Keratinocyte (primary cell): ENCODE measurements around the gene DRD1. TPM values are rescaled to one million over a fixed set of nuclear protein-coding genes. Genes with fewer than 3 reads are reported as not detected.

ENCODE experiments used
- DNase-seq: peaks from one replicate; pipeline ENCODE4 v3.0.0-alpha.2; 2011; ENCODE audit warnings: low read depth, missing footprints, low spot score
- FAIRE-seq: peaks from 2 replicates; lab custom pipeline; 2011; peaks lifted over from hg19 to GRCh38; lab: Jason Lieb, UNC
- H2AFZ ChIP-seq: 2 replicates; pipeline ENCODE4 v1.6.0; 2012; ENCODE audit warnings: low read length, control low read depth, inconsistent platforms; ENCODE audit not compliant: control insufficient read depth
- H3K27ac ChIP-seq: 2 replicates; pipeline ENCODE4 v1.5.1; 2011; ENCODE audit warnings: low read length; ENCODE audit not compliant: control insufficient read depth, insufficient read depth
- H3K27me3 ChIP-seq: 3 replicates; pipeline ENCODE4 v1.6.0; 2011; ENCODE audit warnings: low read length; ENCODE audit not compliant: control insufficient read depth, insufficient read depth; ENCODE audit errors: extremely low read depth
- H3K36me3 ChIP-seq, 2 experiments: 2 replicates in 1 of 2; 3 replicates in 1 of 2; pipeline ENCODE4 v1.5.1; 2011; ENCODE audit warnings: low read length in 2 of 2, mild to moderate bottlenecking in 1 of 2; ENCODE audit not compliant: control insufficient read depth in 2 of 2, insufficient read depth in 2 of 2; ENCODE audit errors: extremely low read depth in 1 of 2
- H3K4me1 ChIP-seq: 3 replicates; pipeline ENCODE4 v1.5.1; 2011; ENCODE audit warnings: low read length; ENCODE audit not compliant: control insufficient read depth, insufficient read depth; ENCODE audit errors: extremely low read depth
- H3K4me2 ChIP-seq: 3 replicates; pipeline ENCODE4 v1.6.0; 2011; ENCODE audit warnings: low read depth, low read length; ENCODE audit not compliant: control insufficient read depth, insufficient read depth; ENCODE audit errors: extremely low read depth
- H3K4me3 ChIP-seq, 3 experiments: fragments of 200-600 bp in 1 of 3; sonication (generic) in 1 of 3; 2 replicates in 2 of 3; 3 replicates in 1 of 3; pipeline ENCODE4 v1.5.1; 2011 to 2016; ENCODE audit warnings: low read length in 3 of 3, mild to moderate bottlenecking in 3 of 3, control low read depth in 2 of 3, inconsistent platforms in 1 of 3, low read depth in 1 of 3, mixed read lengths in 1 of 3, mixed run types in 1 of 3, moderate library complexity in 1 of 3; ENCODE audit not compliant: control insufficient read depth in 2 of 3, insufficient read depth in 2 of 3; ENCODE audit errors: extremely low read depth in 1 of 3
- H3K79me2 ChIP-seq: 2 replicates; pipeline ENCODE4 v1.6.0; 2012; ENCODE audit warnings: low read length; ENCODE audit not compliant: control insufficient read depth, insufficient read depth
- H3K9ac ChIP-seq: 3 replicates; pipeline ENCODE4 v1.6.0; 2011; ENCODE audit warnings: low read length; ENCODE audit not compliant: control insufficient read depth, insufficient read depth; ENCODE audit errors: extremely low read depth
- H3K9me1 ChIP-seq: 3 replicates; pipeline ENCODE4 v1.6.0; 2011; ENCODE audit warnings: low read length; ENCODE audit not compliant: control insufficient read depth, insufficient read depth; ENCODE audit errors: extremely low read depth
- H3K9me3 ChIP-seq: 2 replicates; pipeline ENCODE4 v1.5.1; 2012; ENCODE audit warnings: low read depth, low read length; ENCODE audit not compliant: control insufficient read depth
- H4K20me1 ChIP-seq: 3 replicates; pipeline ENCODE4 v1.6.0; 2011; ENCODE audit warnings: low read length; ENCODE audit not compliant: control insufficient read depth, insufficient read depth; ENCODE audit errors: extremely low read depth
- CTCF ChIP-seq, 3 experiments: IDR thresholded peaks in 1 of 3; conservative IDR thresholded peaks in 1 of 3; optimal IDR thresholded peaks in 1 of 3; 2 replicates in 2 of 3; 3 replicates in 1 of 3; pipeline versions ENCODE3 to v1.5.1; 2011; ENCODE audit warnings: low read length in 3 of 3, mild to moderate bottlenecking in 3 of 3, moderate library complexity in 2 of 3, control low read depth in 1 of 3, inconsistent platforms in 1 of 3; ENCODE audit not compliant: insufficient read depth in 2 of 3; ENCODE audit errors: extremely low read depth in 1 of 3
- EZH2 ChIP-seq: IDR thresholded peaks from one replicate; pipeline ENCODE4 v1.6.1; 2012; ENCODE audit warnings: inconsistent platforms, mild to moderate bottlenecking, low read length, moderate library complexity
- dilution Hi-C: fragments of 300-500 bp; cut with MboI; formaldehyde crosslinking; loops from one replicate; pipeline ENCODE4 v1.7.0; 2020; ENCODE audit warnings: low sequenced_read_pairs; ENCODE audit not compliant: extremely low pct_ligation_motif_present
- polyA minus RNA-seq, 3 experiments: library from RNA; depleted of rRNA, polyadenylated mRNA; stranded (reverse); fragments of >200 nt; gene quantifications; 1 replicate in 1 of 3; 2 replicates in 1 of 3; 3 replicates in 1 of 3; pipeline ENCODE4 v1.2.3, GENCODE V29; 2011
- polyA plus RNA-seq, 5 experiments: library from polyadenylated mRNA; depleted of rRNA in 3 of 5; stranded (reverse) in 3 of 5; stranded (forward) in 1 of 5; unstranded in 1 of 5; fragments of >200 nt; gene quantifications; 1 replicate in 1 of 5; 2 replicates in 3 of 5; 3 replicates in 1 of 5; pipeline versions ENCODE4 v1.2.1 to v1.2.3, GENCODE V29; 2011 to 2012; ENCODE audit warnings: missing spikeins in 2 of 5, low read depth in 1 of 5, low replicate concordance in 1 of 5

Gene DRD1
- polyA plus RNA-seq (0.01 TPM in 1 of 3 replicates, not detected in the others), polyA minus RNA-seq (not detected in 3 replicates)
- polyA plus RNA-seq (2011; ENCODE audit: low read depth): not detected
- not detected in 2 replicates for polyA plus RNA-seq (2011; cell fraction: cytosol; rRNA removed)
- 0.03 TPM in 1 of 2 replicates, not detected in the other for polyA plus RNA-seq (2011; cell fraction: nucleus; rRNA removed)
- polyA plus RNA-seq (2012; ENCODE audit: low replicate concordance): not detected in 2 replicates
- polyA minus RNA-seq (2011; cell fraction: cytosol; rRNA and poly(A)+ RNA removed): not detected
- not detected in 2 replicates for polyA minus RNA-seq (2011; cell fraction: nucleus; rRNA and poly(A)+ RNA removed)

- Histone ChIP-seq H2AFZ (peak within 1 kb of the TSS; percentile 17), H3K36me3 (no peaks in the 10 kb centered on the region), H3K79me2 (no peaks in the 10 kb centered on the region), H3K27ac (no peak within 1 kb of the TSS), H3K4me2 (peak within 1 kb of the TSS; percentile 52), H3K27me3 (peaks cover 27% of the 10 kb centered on the region), H3K4me3 (peak within 1 kb of the TSS; percentile 4 to 29 (median 6)), H3K4me1 (no peaks in the 10 kb centered on the region), H3K9me1 (no peaks in the 10 kb centered on the region), H4K20me1 (no peaks in the 10 kb centered on the region), H3K9ac (no peak within 1 kb of the TSS), H3K9me3 (no peaks in the 10 kb centered on the region)
- TF ChIP-seq CTCF (optimal IDR thresholded peaks at IDR 0.05 in 1 of 3, IDR thresholded peaks at IDR 0.05 in 1 of 3, conservative IDR thresholded peaks at IDR 0.05 in 1 of 3; ENCODE audit: extremely low read depth in 1 of 3, insufficient read depth in 2 of 3, low read length in 3 of 3) (peak; percentile 43 to 77 (median 69)), EZH2 (peak; percentile 19)
- FAIRE-seq (no peak), DNase-seq (no peak)
- dilution Hi-C loops: no loop called here
Observed at GRCh38 chr5:175444060-175444904, at the start of gene DRD1. DRD1 (minus strand) TSS chr5:175444182; CDS start chr5:175443099, 1,083 bp downstream.

GRCh38 chr5:175493726-175494125, 49.7 kb upstream of the DRD1 start:
- no peak overlapping the region for H3K27ac ChIP-seq
- peaks cover 5% of the 10 kb centered on the region for H3K4me1 ChIP-seq
- no peaks in the 10 kb centered on the region for H3K9me1 ChIP-seq
- TF ChIP-seq EZH2 (no peak), CTCF (optimal IDR thresholded peaks at IDR 0.05 in 1 of 3, IDR thresholded peaks at IDR 0.05 in 1 of 3, conservative IDR thresholded peaks at IDR 0.05 in 1 of 3; ENCODE audit: extremely low read depth in 1 of 3, insufficient read depth in 2 of 3, low read length in 3 of 3) (no peak)
- dilution Hi-C loops: no loop called here
- peaks cover 3 to 11% of the 10 kb centered on the region in 2 experiments for H3K36me3 ChIP-seq
- FAIRE-seq (no peak), DNase-seq (no peak)
- H3K9me3 ChIP-seq: no peaks in the 10 kb centered on the region
- no peak overlapping the region for H3K4me2 ChIP-seq
- no peaks in the 10 kb centered on the region for H3K27me3 ChIP-seq
- H3K79me2 ChIP-seq: peaks cover 48% of the 10 kb centered on the region
- H3K9ac ChIP-seq: no peak overlapping the region
- no peak overlapping the region for H2AFZ ChIP-seq
- no peak overlapping the region for H3K4me3 ChIP-seq
- no peaks in the 10 kb centered on the region for H4K20me1 ChIP-seq
